Measurements from ENCODE around the gene PLVAP.
A peak's percentile ranks its signal among the peaks of the same experiment; 100 is the strongest.

The PLVAP gene

DNA sequence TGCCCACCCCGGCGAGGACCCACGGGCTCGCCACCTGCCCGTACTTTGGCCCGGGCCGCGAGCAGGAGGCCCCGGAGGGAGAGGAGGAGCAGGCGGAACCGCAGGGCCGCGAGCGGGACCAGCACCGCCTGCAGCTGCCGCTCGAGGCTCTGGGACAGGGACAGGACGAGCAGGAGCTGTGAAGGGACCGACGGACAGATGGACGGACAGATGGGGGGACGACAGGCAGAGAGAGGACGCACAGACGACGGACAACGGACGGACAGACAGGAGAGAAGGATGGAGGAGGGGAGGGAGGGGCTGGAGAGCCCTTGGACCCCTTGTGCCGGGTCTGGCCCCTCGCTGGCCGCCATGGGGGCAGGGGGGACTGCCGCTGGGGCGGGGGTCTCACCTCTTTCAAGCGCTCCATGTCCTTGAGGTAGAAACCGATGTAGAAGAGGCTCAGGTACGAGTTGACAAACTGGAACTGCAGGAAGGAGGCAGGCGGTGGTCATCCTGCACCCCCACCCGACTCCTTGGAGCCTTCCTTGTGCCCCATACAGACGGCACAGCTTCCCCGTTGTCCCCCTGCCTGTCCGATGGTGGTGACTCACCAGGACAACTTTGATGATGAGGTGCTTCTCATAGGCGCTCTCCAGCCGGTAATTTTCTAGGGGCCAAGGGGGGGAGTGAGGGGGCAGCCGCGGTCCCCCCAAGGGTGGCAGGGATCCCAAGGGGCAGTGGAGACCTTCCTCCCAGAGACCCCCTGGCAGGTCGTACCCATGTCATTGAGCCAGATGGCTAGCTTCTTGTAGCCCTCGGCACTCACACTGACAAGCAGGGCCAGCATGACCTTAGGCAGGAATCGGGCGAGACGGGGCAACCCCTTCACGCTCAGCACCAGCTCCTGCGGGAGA lies 47.5 kb downstream of the PLVAP start:
- Histone ChIP-seq H3K4me3 (ENCODE audit: low read depth in 1 of 5, low read length in 5 of 5) (no peak overlapping the region), H3K9ac (ENCODE audit: low read length in 5 of 5) (no peak overlapping the region), H3K27me3 (ENCODE audit: control insufficient read depth in 5 of 5, insufficient read depth in 4 of 5, low read length in 5 of 5) (no peaks in the 10 kb centered on the region), H3K4me1 (ENCODE audit: control insufficient read depth in 5 of 5, insufficient read depth in 5 of 5, low read length in 5 of 5) (peaks cover 0 to 47% (median 28%) of the 10 kb centered on the region in 5 donors), H3K27ac (ENCODE audit: low read depth, low read length) (no peak overlapping the region), H3K9me3 (ENCODE audit: control insufficient read depth in 5 of 5, low read length in 5 of 5) (no peaks in the 10 kb centered on the region), H3K36me3 (ENCODE audit: control insufficient read depth in 5 of 5, insufficient read depth in 5 of 5, low read length in 5 of 5) (peaks cover 0 to 40% (median 10%) of the 10 kb centered on the region in 5 donors)

DNA sequence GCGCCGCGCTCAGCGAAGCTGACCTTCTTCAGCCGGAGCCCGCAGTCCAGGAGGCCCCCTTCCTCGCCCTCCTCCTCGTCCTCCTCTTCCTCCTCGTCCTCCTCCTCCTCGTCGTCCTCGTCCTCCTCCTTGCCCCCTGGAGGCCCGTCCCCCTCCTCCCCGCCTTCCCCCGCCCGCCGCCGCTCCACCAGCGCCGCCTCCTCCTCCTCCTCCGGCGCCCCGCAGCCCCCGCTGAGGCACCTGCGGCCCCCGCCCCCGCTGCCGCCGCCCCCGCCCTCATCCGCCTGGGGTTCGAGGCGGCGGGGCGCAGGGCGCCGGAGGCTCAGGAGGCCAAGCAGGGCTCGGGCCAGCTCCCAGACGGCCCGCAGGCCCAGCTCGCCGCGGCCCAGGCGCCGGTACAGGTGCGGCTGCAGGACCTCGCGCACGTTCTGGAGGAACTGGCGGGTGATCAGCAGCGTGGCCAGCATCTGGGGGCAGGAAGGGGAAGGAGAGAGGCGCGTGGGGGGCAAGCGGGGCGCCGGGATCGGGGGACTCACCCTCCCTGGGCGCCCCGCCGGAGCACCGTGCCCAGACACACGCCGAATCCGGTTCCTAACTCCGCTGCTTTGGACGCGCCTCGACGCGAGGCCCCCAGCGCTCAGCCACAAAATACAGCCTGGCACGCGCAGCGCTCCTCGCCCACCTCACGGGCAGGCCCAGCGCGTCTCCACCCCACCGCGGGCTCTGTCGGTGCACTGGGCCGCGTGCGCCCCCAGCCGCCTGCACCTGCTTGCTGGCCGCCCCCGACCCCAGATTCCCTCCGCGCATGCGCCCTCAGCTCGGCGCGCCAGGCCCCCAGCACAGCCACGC lies 48.4 kb downstream of the PLVAP start:
- peaks cover 0 to 42% (median 10%) of the 10 kb centered on the region in 5 donors for H3K36me3 ChIP-seq (ENCODE audit: control insufficient read depth in 5 of 5, insufficient read depth in 5 of 5, low read length in 5 of 5)
- no peak overlapping the region for H3K4me3 ChIP-seq (ENCODE audit: low read depth in 1 of 5, low read length in 5 of 5)
- no peaks in the 10 kb centered on the region for H3K27me3 ChIP-seq (ENCODE audit: control insufficient read depth in 5 of 5, insufficient read depth in 4 of 5, low read length in 5 of 5)
- H3K27ac ChIP-seq (ENCODE audit: low read depth, low read length), result no peak overlapping the region
- no peak overlapping the region for H3K9ac ChIP-seq (ENCODE audit: low read length in 5 of 5)
- H3K4me1 ChIP-seq (ENCODE audit: control insufficient read depth in 5 of 5, insufficient read depth in 5 of 5, low read length in 5 of 5), result peaks cover 0 to 41% (median 20%) of the 10 kb centered on the region in 5 donors
- no peaks in the 10 kb centered on the region for H3K9me3 ChIP-seq (ENCODE audit: control insufficient read depth in 5 of 5, low read length in 5 of 5)

- Histone ChIP-seq H3K4me1 (ENCODE audit: control insufficient read depth in 5 of 5, insufficient read depth in 5 of 5, low read length in 5 of 5) (peaks cover 0 to 38% (median 22%) of the 10 kb centered on the region in 5 donors), H3K27ac (ENCODE audit: low read depth, low read length) (no peak overlapping the region), H3K4me3 (ENCODE audit: low read depth in 1 of 5, low read length in 5 of 5) (no peak overlapping the region), H3K9me3 (ENCODE audit: control insufficient read depth in 5 of 5, low read length in 5 of 5) (no peaks in the 10 kb centered on the region), H3K27me3 (ENCODE audit: control insufficient read depth in 5 of 5, insufficient read depth in 4 of 5, low read length in 5 of 5) (no peaks in the 10 kb centered on the region), H3K9ac (ENCODE audit: low read length in 5 of 5) (no peak overlapping the region), H3K36me3 (ENCODE audit: control insufficient read depth in 5 of 5, insufficient read depth in 5 of 5, low read length in 5 of 5) (peaks cover 0 to 42% (median 10%) of the 10 kb centered on the region in 5 donors)
Measured at GRCh38 chr19:17327654-17328516, 49.3 kb downstream of the PLVAP start.

DNA sequence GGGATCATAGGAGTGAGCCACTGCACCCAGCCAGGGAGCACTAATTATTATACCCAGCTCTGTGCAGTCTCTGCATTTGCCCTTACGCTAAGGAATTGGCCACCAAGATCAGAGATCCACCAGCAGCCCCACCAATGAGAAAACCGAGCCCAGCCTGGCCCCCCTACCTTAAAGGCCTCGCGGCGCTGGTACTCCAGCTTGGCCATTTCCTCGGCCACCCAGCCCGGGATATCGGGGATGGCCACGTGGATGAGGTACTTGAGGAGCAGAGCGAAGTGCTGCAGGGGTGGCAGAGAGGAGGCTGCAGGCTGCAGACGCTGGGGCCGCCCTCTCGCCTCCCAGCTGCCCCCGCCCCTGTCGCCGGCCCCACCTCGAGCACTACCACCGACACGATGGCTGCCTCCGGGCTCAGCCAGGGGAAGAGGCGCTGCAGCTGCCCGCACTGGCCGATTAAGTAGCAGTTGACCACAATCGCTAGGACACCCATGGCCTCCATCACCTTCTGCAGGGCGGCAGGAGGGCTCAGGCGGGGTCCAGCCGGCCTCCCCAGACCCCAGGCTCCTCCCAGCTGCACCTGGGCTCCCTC lies 50.0 kb downstream of the PLVAP start:
- Histone ChIP-seq H3K9me3 (ENCODE audit: control insufficient read depth in 5 of 5, low read length in 5 of 5) (no peaks in the 10 kb centered on the region), H3K27me3 (ENCODE audit: control insufficient read depth in 5 of 5, insufficient read depth in 4 of 5, low read length in 5 of 5) (no peaks in the 10 kb centered on the region), H3K27ac (ENCODE audit: low read depth, low read length) (no peak overlapping the region), H3K4me1 (ENCODE audit: control insufficient read depth in 5 of 5, insufficient read depth in 5 of 5, low read length in 5 of 5) (peaks cover 0 to 45% (median 29%) of the 10 kb centered on the region in 5 donors), H3K36me3 (ENCODE audit: control insufficient read depth in 5 of 5, insufficient read depth in 5 of 5, low read length in 5 of 5) (peaks cover 0 to 41% (median 12%) of the 10 kb centered on the region in 5 donors), H3K4me3 (ENCODE audit: low read depth in 1 of 5, low read length in 5 of 5) (no peak overlapping the region), H3K9ac (ENCODE audit: low read length in 5 of 5) (no peak overlapping the region)

- H3K4me3 ChIP-seq (ENCODE audit: low read depth in 1 of 5, low read length in 5 of 5), result no peak overlapping the region
- no peaks in the 10 kb centered on the region for H3K27me3 ChIP-seq (ENCODE audit: control insufficient read depth in 5 of 5, insufficient read depth in 4 of 5, low read length in 5 of 5)
- no peak overlapping the region for H3K27ac ChIP-seq (ENCODE audit: low read depth, low read length)
- no peaks in the 10 kb centered on the region for H3K9me3 ChIP-seq (ENCODE audit: control insufficient read depth in 5 of 5, low read length in 5 of 5)
- peaks cover 0 to 46% (median 34%) of the 10 kb centered on the region in 5 donors for H3K4me1 ChIP-seq (ENCODE audit: control insufficient read depth in 5 of 5, insufficient read depth in 5 of 5, low read length in 5 of 5)
- H3K36me3 ChIP-seq (ENCODE audit: control insufficient read depth in 5 of 5, insufficient read depth in 5 of 5, low read length in 5 of 5), result peaks cover 0 to 47% (median 17%) of the 10 kb centered on the region in 5 donors
- no peak overlapping the region for H3K9ac ChIP-seq (ENCODE audit: low read length in 5 of 5)
Measured at GRCh38 chr19:17326595-17326966, 50.6 kb downstream of the PLVAP start.

DNA sequence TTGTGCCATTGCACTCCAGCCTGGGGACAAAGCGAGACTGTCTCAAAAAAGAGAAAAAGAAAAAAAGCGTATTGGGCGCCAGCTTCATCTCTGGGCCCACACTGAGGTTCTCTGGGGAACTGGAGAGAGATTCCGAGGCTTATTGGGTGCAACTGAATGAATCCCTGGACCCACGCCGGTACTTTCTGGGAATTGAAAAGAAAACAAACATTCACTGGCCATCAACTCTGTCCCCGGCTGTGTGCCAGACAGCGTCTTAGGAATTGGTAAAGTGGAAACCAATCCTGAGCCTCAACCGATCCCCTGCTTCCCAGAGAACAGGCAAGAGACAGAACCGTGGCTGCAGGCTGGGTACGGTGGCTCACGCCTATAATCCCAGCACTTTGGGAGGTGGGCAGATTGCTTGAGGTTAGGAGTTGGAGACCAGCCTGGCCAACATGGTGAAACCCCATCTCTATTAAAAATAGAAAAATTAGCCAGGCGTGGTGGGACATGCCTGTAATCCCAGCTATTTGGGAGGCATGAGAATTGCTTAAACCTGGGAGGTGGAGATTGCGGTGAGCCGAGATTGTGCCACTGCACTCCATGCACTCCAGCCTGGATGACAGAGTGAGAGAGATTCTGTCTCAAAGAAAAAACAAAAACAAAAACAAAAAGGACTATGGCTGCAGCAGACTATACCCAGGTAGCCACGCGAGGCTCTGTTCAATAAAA lies 51.1 kb downstream of the PLVAP start:
- Histone ChIP-seq H3K4me3 (ENCODE audit: low read depth in 1 of 5, low read length in 5 of 5) (no peak overlapping the region), H3K9me3 (ENCODE audit: control insufficient read depth in 5 of 5, low read length in 5 of 5) (no peaks in the 10 kb centered on the region), H3K4me1 (ENCODE audit: control insufficient read depth in 5 of 5, insufficient read depth in 5 of 5, low read length in 5 of 5) (peaks cover 0 to 46% (median 34%) of the 10 kb centered on the region in 5 donors), H3K27me3 (ENCODE audit: control insufficient read depth in 5 of 5, insufficient read depth in 4 of 5, low read length in 5 of 5) (no peaks in the 10 kb centered on the region), H3K9ac (ENCODE audit: low read length in 5 of 5) (no peak overlapping the region), H3K36me3 (ENCODE audit: control insufficient read depth in 5 of 5, insufficient read depth in 5 of 5, low read length in 5 of 5) (peaks cover 0 to 48% (median 21%) of the 10 kb centered on the region in 5 donors), H3K27ac (ENCODE audit: low read depth, low read length) (peak overlapping the region; percentile 37)

DNA sequence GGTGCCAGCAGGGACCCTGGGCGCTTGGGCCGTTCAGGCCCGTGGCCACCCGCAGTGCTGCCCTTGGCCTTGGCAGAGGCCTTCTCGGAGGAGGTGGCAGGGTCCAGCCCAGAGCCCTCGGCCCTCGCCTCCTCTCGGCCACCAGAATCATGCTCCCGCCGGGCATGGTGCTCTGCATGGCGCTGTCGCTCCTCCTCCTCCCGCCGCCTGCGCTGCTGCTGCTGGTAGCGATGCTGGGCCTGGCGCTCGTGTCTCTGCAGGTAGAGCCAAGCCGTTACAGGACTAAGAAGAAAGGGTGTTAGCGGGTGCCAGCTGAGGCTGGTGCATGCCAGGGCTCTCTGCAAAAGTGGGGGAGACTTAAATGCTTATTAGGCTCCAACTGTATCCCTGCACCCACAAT lies 52.0 kb downstream of the PLVAP start:
- peaks cover 0 to 47% (median 24%) of the 10 kb centered on the region in 5 donors for H3K36me3 ChIP-seq (ENCODE audit: control insufficient read depth in 5 of 5, insufficient read depth in 5 of 5, low read length in 5 of 5)
- H3K4me3 ChIP-seq (ENCODE audit: low read depth in 1 of 5, low read length in 5 of 5), result no peak overlapping the region
- H3K27ac ChIP-seq (ENCODE audit: low read depth, low read length), result no peak overlapping the region
- H3K27me3 ChIP-seq (ENCODE audit: control insufficient read depth in 5 of 5, insufficient read depth in 4 of 5, low read length in 5 of 5), result no peaks in the 10 kb centered on the region
- H3K9me3 ChIP-seq (ENCODE audit: control insufficient read depth in 5 of 5, low read length in 5 of 5), result no peaks in the 10 kb centered on the region
- no peak overlapping the region for H3K9ac ChIP-seq (ENCODE audit: low read length in 5 of 5)
- H3K4me1 ChIP-seq (ENCODE audit: control insufficient read depth in 5 of 5, insufficient read depth in 5 of 5, low read length in 5 of 5), result peaks cover 0 to 46% (median 34%) of the 10 kb centered on the region in 5 donors

DNA sequence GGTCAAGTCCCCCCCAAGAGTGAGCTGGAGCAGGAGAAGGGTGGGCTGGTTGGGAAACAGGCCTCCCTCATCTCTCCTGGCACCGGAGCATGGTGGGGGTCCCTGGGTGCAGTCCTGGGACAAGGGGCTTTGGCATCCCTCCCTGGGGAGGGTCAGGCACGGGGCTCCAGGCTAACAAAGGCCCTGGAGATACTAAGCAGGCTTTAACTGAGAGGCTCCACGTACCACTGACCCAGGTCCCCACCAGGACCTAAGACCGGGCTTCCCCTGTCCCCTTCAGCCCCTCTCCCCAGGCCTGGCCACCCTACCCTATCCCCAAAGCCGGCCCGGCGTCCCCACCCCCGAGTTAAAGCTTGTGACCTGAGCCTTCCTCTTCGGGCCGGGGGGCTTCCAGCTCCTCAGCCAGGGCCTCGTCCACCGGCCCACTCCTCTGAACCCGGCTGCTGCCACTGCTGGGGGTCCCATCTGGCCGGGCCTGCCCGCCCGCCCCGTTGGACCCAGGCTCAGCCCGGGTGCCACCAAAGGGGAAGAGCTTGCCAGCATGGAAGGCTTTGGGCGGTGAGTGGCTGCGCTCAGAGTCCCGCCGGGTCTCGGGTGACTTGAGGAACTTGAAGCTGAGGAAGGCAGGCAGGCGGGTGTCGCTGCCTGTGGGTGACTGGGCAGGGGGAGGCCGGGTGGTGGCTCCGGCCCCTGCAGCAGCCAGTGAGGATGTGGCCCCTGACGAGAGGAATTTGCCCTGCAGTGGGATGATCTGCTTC lies 52.6 kb downstream of the PLVAP start:
- no peaks in the 10 kb centered on the region for H3K9me3 ChIP-seq (ENCODE audit: control insufficient read depth in 5 of 5, low read length in 5 of 5)
- H3K4me3 ChIP-seq (ENCODE audit: low read depth in 1 of 5, low read length in 5 of 5), result no peak overlapping the region
- H3K27me3 ChIP-seq (ENCODE audit: control insufficient read depth in 5 of 5, insufficient read depth in 4 of 5, low read length in 5 of 5), result no peaks in the 10 kb centered on the region
- no peak overlapping the region for H3K9ac ChIP-seq (ENCODE audit: low read length in 5 of 5)
- H3K4me1 ChIP-seq (ENCODE audit: control insufficient read depth in 5 of 5, insufficient read depth in 5 of 5, low read length in 5 of 5), result peaks cover 0 to 45% (median 34%) of the 10 kb centered on the region in 5 donors
- H3K27ac ChIP-seq (ENCODE audit: low read depth, low read length), result no peak overlapping the region
- H3K36me3 ChIP-seq (ENCODE audit: control insufficient read depth in 5 of 5, insufficient read depth in 5 of 5, low read length in 5 of 5), result peaks cover 0 to 48% (median 30%) of the 10 kb centered on the region in 5 donors

All from subcutaneous abdominal adipose tissue (tissue), 5 donors.